GM12892 (cell line): ENCODE measurements around the gene TAF11L10.
"Not testable (repeated sequence)": the region's sequence is repeated elsewhere in the genome, so short reads cannot be mapped to it uniquely, and the experiment has no call there.

Experiments
- POLR2A ChIP-seq: IDR thresholded peaks from 2 replicates; pipeline ENCODE4 v1.6.1; 2011; ENCODE audit warnings: low read depth, low read length, control low read depth
- POLR2AphosphoS5 ChIP-seq: IDR thresholded peaks from 2 replicates; pipeline ENCODE4 v1.6.1; 2011; ENCODE audit warnings: low read depth, low read length, control low read depth
- TAF1 ChIP-seq: IDR thresholded peaks from 2 replicates; pipeline ENCODE4 v1.6.1; 2011; ENCODE audit warnings: low read depth, mild to moderate bottlenecking, control low read depth, low read length, borderline replicate concordance

- TF ChIP-seq TAF1, POLR2AphosphoS5, POLR2A: not testable (repeated sequence)
Measured at GRCh38 chr5:17597728-17598127, at the start of gene TAF11L10.
